ENCODE data around the gene EXOC4. TPM values are rescaled to one million over a fixed set of nuclear protein-coding genes. Genes with fewer than 3 reads are reported as not detected.
"Not testable (repeated sequence)": the region's sequence is repeated elsewhere in the genome, so short reads cannot be mapped to it uniquely, and the experiment has no call there.

EXOC4 gene
- total and polyA plus RNA-seq, 12 donors, result 7.5 to 41.7 (median 34.6) TPM

DNA sequence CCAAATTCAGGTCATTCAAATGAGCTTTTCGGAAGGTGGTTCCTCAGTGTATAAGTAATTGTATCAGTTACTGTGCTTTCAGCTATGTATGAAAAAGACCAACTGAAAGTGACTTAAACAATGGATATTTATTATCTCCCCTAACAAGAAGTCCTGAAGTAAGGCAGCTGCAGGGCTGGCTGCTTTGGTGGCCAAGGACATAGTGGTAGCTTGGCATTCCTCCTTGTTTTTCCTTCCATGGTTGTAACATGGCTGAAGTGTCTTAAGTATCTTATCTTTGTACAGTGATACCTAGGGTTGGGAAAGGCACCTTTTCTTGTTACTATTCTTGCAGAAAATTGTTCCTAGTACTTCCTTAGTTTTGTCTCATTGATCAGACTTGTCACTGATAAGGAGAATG, 21.4 kb downstream of the EXOC4 start:
- TF ChIP-seq, protein P1, sequence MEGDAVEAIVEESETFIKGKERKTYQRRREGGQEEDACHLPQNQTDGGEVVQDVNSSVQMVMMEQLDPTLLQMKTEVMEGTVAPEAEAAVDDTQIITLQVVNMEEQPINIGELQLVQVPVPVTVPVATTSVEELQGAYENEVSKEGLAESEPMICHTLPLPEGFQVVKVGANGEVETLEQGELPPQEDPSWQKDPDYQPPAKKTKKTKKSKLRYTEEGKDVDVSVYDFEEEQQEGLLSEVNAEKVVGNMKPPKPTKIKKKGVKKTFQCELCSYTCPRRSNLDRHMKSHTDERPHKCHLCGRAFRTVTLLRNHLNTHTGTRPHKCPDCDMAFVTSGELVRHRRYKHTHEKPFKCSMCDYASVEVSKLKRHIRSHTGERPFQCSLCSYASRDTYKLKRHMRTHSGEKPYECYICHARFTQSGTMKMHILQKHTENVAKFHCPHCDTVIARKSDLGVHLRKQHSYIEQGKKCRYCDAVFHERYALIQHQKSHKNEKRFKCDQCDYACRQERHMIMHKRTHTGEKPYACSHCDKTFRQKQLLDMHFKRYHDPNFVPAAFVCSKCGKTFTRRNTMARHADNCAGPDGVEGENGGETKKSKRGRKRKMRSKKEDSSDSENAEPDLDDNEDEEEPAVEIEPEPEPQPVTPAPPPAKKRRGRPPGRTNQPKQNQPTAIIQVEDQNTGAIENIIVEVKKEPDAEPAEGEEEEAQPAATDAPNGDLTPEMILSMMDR (IDR thresholded peaks at IDR 0.05), result no peak
- no peak overlapping the region for H3K4me3 ChIP-seq
- intact Hi-C loops (cut with DNase I), result no loop called here
- H3K27me3 ChIP-seq, result no peaks in the 10 kb centered on the region
- H3K36me3 ChIP-seq, result peaks cover 0 to 43% (median 3%) of the 10 kb centered on the region in 9 donors
- ATAC-seq (no peak), DNase-seq (no peak)
- no peak overlapping the region for H3K27ac ChIP-seq
- 95 to 100% methylated on average over 1 of the region's 1 CpG for WGBS, 2 donors
- peaks cover 0 to 4% (median 0%) of the 10 kb centered on the region in 9 donors for H3K4me1 ChIP-seq
- H3K9me3 ChIP-seq, result no peaks in the 10 kb centered on the region

DNA sequence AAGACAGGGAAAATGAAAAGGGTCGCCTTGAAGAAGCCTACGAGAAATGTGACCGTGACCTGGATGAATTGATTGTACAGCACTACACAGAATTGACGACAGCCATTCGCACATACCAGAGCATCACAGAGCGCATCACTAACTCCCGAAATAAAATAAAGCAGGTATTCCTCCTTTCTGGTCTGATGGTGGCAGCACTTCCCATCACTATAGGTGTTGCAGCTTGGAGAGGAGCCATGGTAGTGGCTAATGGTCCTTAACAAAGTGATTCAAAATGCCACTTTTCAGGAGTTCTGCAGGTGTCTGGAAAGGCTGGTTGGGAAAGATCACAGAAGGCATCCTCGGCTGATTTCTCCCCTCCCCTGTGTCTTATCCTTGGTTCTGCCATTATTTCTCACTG, 22.1 kb downstream of the EXOC4 start:
- DNase-seq (no peak), ATAC-seq (no peak)
- Histone ChIP-seq H3K4me3 (no peak overlapping the region), H3K36me3 (peaks cover 0 to 50% (median 4%) of the 10 kb centered on the region in 9 donors), H3K4me1 (peaks cover 0 to 4% (median 0%) of the 10 kb centered on the region in 9 donors), H3K27ac (no peak overlapping the region), H3K27me3 (no peaks in the 10 kb centered on the region), H3K9me3 (no peaks in the 10 kb centered on the region)
- TF ChIP-seq, protein P1 (IDR thresholded peaks at IDR 0.05), result no peak
- 96 to 97% methylated on average over 8 of the region's 8 CpGs for WGBS, 2 donors
- intact Hi-C loops (cut with DNase I), result no loop called here

DNA sequence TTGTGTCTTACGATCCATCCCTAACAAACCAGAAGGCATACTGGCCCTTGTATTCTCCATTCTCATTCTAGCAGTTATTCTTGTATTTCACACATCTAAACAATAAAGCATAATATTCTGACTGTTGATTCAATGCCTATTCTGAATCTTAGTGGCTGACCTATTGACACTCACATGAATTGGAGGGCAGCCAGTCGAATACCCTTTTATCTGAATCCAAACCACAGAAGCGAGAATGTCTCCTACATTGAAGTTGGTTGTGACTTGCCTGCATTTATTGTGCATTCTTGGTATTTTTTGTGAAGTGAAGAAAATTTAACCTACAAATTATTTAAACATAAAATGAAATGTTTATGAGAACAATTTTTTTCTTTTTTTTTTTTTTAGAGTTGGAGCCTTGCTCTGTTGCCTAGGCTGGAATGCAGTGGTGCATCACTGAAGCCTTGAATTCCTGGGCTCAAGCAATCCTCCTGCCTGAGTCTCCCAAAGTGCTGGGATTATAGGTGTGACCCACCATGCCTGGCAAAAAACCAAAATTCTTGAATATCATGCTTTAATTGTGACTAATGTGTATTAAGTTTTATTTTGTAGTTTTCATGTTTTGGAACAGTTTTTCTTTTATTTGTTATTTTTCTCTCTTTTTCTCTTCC, 22.7 kb downstream of the EXOC4 start:
- no peaks in the 10 kb centered on the region for H3K27me3 ChIP-seq
- no peak overlapping the region for H3K4me3 ChIP-seq
- 80 to 85% methylated on average over 3 of the region's 3 CpGs for WGBS, 2 donors

DNA sequence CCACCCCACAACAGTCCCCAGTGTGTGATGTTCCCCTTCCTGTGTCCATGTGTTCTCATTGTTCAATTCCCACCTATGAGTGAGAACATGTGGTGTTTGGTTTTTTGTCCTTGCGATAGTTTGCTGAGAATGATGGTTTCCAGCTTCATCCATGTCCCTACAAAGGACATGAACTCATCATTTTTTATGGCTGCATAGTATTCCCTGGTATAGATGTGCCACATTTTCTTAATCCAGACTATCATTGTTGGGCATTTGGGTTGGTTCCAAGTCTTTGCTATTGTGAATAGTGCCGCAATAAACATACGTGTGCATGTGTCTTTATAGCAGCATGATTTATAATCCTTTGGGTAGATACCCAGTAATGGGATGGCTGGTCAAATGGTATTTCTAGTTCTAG, 26.1 kb downstream of the EXOC4 start:
- DNase-seq; H3K4me3 ChIP-seq; H3K27ac ChIP-seq; H3K9me3 ChIP-seq; H3K27me3 ChIP-seq; intact Hi-C loops (cut with DNase I); ATAC-seq; H3K4me1 ChIP-seq: not testable (repeated sequence)
- WGBS, 2 donors, result 83 to 100% methylated on average over 2 of the region's 3 CpGs
- H3K36me3 ChIP-seq, result peaks cover 0 to 55% (median 4%) of the 10 kb centered on the region in 9 donors

More for the DNA sequence above, 22.7 kb downstream of the EXOC4 start:
- DNase-seq (no peak), ATAC-seq (no peak)
- H3K9me3 ChIP-seq, result no peaks in the 10 kb centered on the region
- TF ChIP-seq, protein P1 (IDR thresholded peaks at IDR 0.05), result no peak
- peaks cover 0 to 4% (median 0%) of the 10 kb centered on the region in 9 donors for H3K4me1 ChIP-seq
- peaks cover 0 to 55% (median 4%) of the 10 kb centered on the region in 9 donors for H3K36me3 ChIP-seq
- intact Hi-C loops (cut with DNase I), result no loop called here
- no peak overlapping the region for H3K27ac ChIP-seq

DNA sequence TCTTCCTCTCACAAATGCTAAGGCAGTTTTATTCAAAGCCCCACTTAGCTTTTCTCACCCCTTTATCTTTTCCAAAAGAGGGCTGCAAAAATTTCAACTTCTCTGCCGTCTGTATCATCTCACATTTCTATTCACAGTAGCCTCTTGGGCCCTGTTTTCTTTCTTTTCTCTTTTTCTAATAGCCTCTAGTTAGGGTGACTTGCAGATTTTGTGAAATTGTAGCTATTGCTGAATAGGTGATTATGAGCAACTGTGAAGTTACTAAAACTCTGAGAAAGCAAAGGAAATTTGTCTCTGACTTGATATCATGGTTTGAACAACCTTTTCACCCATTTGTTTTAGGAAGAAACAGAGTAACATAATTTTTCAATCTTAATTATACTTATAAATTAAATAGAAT, 29.2 kb downstream of the EXOC4 start:
- DNase-seq (no peak), ATAC-seq (no peak)
- Histone ChIP-seq H3K27me3 (no peaks in the 10 kb centered on the region), H3K4me1 (peaks cover 0 to 13% (median 6%) of the 10 kb centered on the region in 9 donors), H3K36me3 (peaks cover 0 to 30% (median 4%) of the 10 kb centered on the region in 9 donors), H3K9me3 (no peaks in the 10 kb centered on the region), H3K27ac (no peak overlapping the region), H3K4me3 (no peak overlapping the region)
- TF ChIP-seq, protein P1 (IDR thresholded peaks at IDR 0.05), result no peak
- intact Hi-C loops (cut with DNase I), result no loop called here
- WGBS, 2 donors, result 76 to 81% methylated on average over 1 of the region's 1 CpG

Data from heart right ventricle (tissue), 16 donors.